IMR-90 (cell line): ENCODE data around the gene RAD51B. TPM values are rescaled to one million over a fixed set of nuclear protein-coding genes. Genes with fewer than 3 reads are reported as not detected.

Experiments
- ATAC-seq: fragments of 200-7000 bp; cut with Tn5 transposase; 2 replicates; pipeline ENCODE4 v1.9.1; 2020; ENCODE audit warnings: low read depth, mild to moderate bottlenecking, moderate library complexity
- BruUV-seq: library from RNA; stranded (reverse); fragments of 400-500 nt; replicated peaks from 2 replicates; lab custom pipeline; 2021; lab: Mats Ljungman, UMichigan
- CTCF ChIA-PET: fragments of 300-600 bp; formaldehyde crosslinking; extraction: SDS; loops from one replicate; lab custom pipeline; 2021; ENCODE audit warnings: antibody characterized with exemption; lab: Yijun Ruan, JAX
- POLR2A ChIA-PET: fragments of 300-600 bp; sonication (Branson Sonifier 250); formaldehyde crosslinking; loops from one replicate; lab custom pipeline; 2022; ENCODE audit warnings: antibody characterized with exemption; ENCODE audit not compliant: unreplicated experiment; lab: Charles Lee
- DNase-seq: peaks from one replicate; pipeline ENCODE4 v3.0.0; 2013
- H2AFZ ChIP-seq: replicated peaks from 2 replicates; pipeline ENCODE3; 2013; ENCODE audit warnings: low read length, mild to moderate bottlenecking; ENCODE audit not compliant: poor library complexity
- H2AK5ac ChIP-seq: 2 replicates; pipeline ENCODE4 v1.6.1; 2013; ENCODE audit warnings: low read depth, low read length, inconsistent platforms
- H2AK9ac ChIP-seq: replicated peaks from 2 replicates; pipeline ENCODE3; 2013; ENCODE audit warnings: mild to moderate bottlenecking, low read depth, low read length, moderate library complexity; ENCODE audit not compliant: poor library complexity
- H2BK120ac ChIP-seq: 2 replicates; pipeline ENCODE4 v1.6.1; 2013; ENCODE audit warnings: low read depth, low read length, inconsistent platforms
- H2BK15ac ChIP-seq: 3 replicates; pipeline ENCODE4 v1.6.1; 2013; ENCODE audit warnings: low read depth, low read length, inconsistent platforms
- H2BK20ac ChIP-seq: 2 replicates; pipeline ENCODE4 v1.6.1; 2013; ENCODE audit warnings: low read depth, mild to moderate bottlenecking, inconsistent platforms, low read length, moderate library complexity
- H2BK5ac ChIP-seq: 2 replicates; pipeline ENCODE4 v1.6.1; 2013; ENCODE audit warnings: mild to moderate bottlenecking, low read depth, low read length, inconsistent platforms; ENCODE audit not compliant: poor library complexity, severe bottlenecking
- H3K14ac ChIP-seq: replicated peaks from 2 replicates; pipeline ENCODE4 v1.6.1; 2013; ENCODE audit warnings: low read depth, low read length, inconsistent platforms
- H3K18ac ChIP-seq: 2 replicates; pipeline ENCODE4 v1.6.1; 2013; ENCODE audit warnings: low read depth, low read length, control low read depth
- H3K23ac ChIP-seq: 2 replicates; pipeline ENCODE4 v1.6.1; 2013; ENCODE audit warnings: low read depth, low read length, inconsistent platforms
- H3K27ac ChIP-seq: 2 replicates; pipeline ENCODE4 v1.5.1; 2013; ENCODE audit warnings: mild to moderate bottlenecking, control low read depth, low read length; ENCODE audit not compliant: insufficient read depth
- H3K27me3 ChIP-seq: 2 replicates; pipeline ENCODE4 v1.6.1; 2013; ENCODE audit warnings: low read length; ENCODE audit not compliant: control insufficient read depth, insufficient read depth
- H3K36me3 ChIP-seq: 2 replicates; pipeline ENCODE4 v1.6.1; 2013; ENCODE audit warnings: low read length, mixed read lengths; ENCODE audit not compliant: control insufficient read depth, insufficient read depth
- H3K4ac ChIP-seq: 2 replicates; pipeline ENCODE4 v1.6.1; 2013; ENCODE audit warnings: low read depth, low read length, inconsistent platforms
- H3K4me1 ChIP-seq: 2 replicates; pipeline ENCODE4 v1.6.1; 2013; ENCODE audit warnings: low read length, mixed read lengths; ENCODE audit not compliant: control insufficient read depth, insufficient read depth
- H3K4me2 ChIP-seq: 2 replicates; pipeline ENCODE4 v1.6.1; 2013; ENCODE audit warnings: low read depth, mild to moderate bottlenecking, control low read depth, low read length, moderate library complexity
- H3K4me3 ChIP-seq: 2 replicates; pipeline ENCODE4 v1.5.1; 2013; ENCODE audit warnings: low read depth, mild to moderate bottlenecking, control low read depth, low read length, moderate library complexity; ENCODE audit not compliant: insufficient read depth
- H3K56ac ChIP-seq: 2 replicates; pipeline ENCODE4 v1.6.1; 2013; ENCODE audit warnings: low read length, inconsistent platforms; ENCODE audit not compliant: insufficient read depth; ENCODE audit errors: extremely low read depth
- H3K79me1 ChIP-seq, 2 experiments: 2 replicates each; pipeline ENCODE4 v1.6.1; 2013; ENCODE audit warnings: low read length in 2 of 2, inconsistent platforms in 1 of 2, low read depth in 1 of 2
- H3K9ac ChIP-seq: 2 replicates; pipeline ENCODE4 v1.6.1; 2013; ENCODE audit warnings: low read depth, low read length, control low read depth
- H3K9me1 ChIP-seq: 2 replicates; pipeline ENCODE4 v1.6.1; 2013; ENCODE audit warnings: low read length, inconsistent platforms; ENCODE audit not compliant: insufficient read depth
- H3K9me3 ChIP-seq: 2 replicates; pipeline ENCODE4 v1.6.1; 2013; ENCODE audit warnings: low read length; ENCODE audit not compliant: control insufficient read depth, insufficient read depth
- H4K20me1 ChIP-seq: 2 replicates; pipeline ENCODE4 v1.6.1; 2013; ENCODE audit warnings: low read length, inconsistent platforms; ENCODE audit not compliant: insufficient read depth
- H4K5ac ChIP-seq: 2 replicates; pipeline ENCODE4 v1.6.1; 2013; ENCODE audit warnings: mild to moderate bottlenecking, low read depth, low read length, control low read depth
- H4K8ac ChIP-seq, 2 experiments: 2 replicates each; pipeline ENCODE4 v1.6.1; 2013; ENCODE audit warnings: low read depth in 2 of 2, low read length in 2 of 2, control low read depth in 1 of 2, inconsistent platforms in 1 of 2
- H4K91ac ChIP-seq: 2 replicates; pipeline ENCODE4 v1.6.1; 2013; ENCODE audit warnings: low read depth, low read length, inconsistent platforms; ENCODE audit not compliant: insufficient read depth
- BHLHE40 ChIP-seq: fragments of 150-350 bp; IDR thresholded peaks from 2 replicates; pipeline ENCODE4 v1.6.1; 2016; ENCODE audit warnings: mild to moderate bottlenecking, low read depth, low read length
- CEBPB ChIP-seq: IDR thresholded peaks from 2 replicates; pipeline ENCODE4 v1.6.1; 2012; ENCODE audit warnings: low read depth, low read length, improper control_type of control experiment
- CHD1 ChIP-seq: IDR thresholded peaks from 2 replicates; pipeline ENCODE4 v1.6.1; 2012; ENCODE audit warnings: low read depth, low read length, improper control_type of control experiment
- FOS ChIP-seq: fragments of 150-350 bp; IDR thresholded peaks from 2 replicates; pipeline ENCODE4 v1.6.1; 2016; ENCODE audit warnings: low read depth, low read length
- MAFK ChIP-seq: IDR thresholded peaks from 2 replicates; pipeline ENCODE4 v1.6.1; 2012; ENCODE audit warnings: low read depth, low read length, improper control_type of control experiment
- MAZ ChIP-seq: IDR thresholded peaks from 2 replicates; pipeline ENCODE4 v1.6.1; 2012; ENCODE audit warnings: low read depth, mild to moderate bottlenecking, low read length, improper control_type of control experiment, moderate library complexity, borderline replicate concordance
- MXI1 ChIP-seq: IDR thresholded peaks from 2 replicates; pipeline ENCODE4 v1.6.1; 2012; ENCODE audit warnings: low read depth, mild to moderate bottlenecking, low read length, moderate library complexity, borderline replicate concordance
- NFE2L2 ChIP-seq: fragments of 150-350 bp; IDR thresholded peaks from 2 replicates; pipeline ENCODE4 v1.6.1; 2016; ENCODE audit warnings: low read depth, mild to moderate bottlenecking, low read length
- POLR2A ChIP-seq: IDR thresholded peaks from 2 replicates; pipeline ENCODE4 v1.6.1; 2012; ENCODE audit warnings: mild to moderate bottlenecking, low read depth, low read length
- RAD21 ChIP-seq: IDR thresholded peaks from 2 replicates; pipeline ENCODE4 v1.6.1; 2012; ENCODE audit warnings: low read length, improper control_type of control experiment
- RCOR1 ChIP-seq: IDR thresholded peaks from 2 replicates; pipeline ENCODE4 v1.6.1; 2012; ENCODE audit warnings: mild to moderate bottlenecking, low read length, improper control_type of control experiment; ENCODE audit not compliant: insufficient replicate concordance
- RFX5 ChIP-seq: IDR thresholded peaks from 2 replicates; pipeline ENCODE4 v1.8.0; 2012; ENCODE audit warnings: low read depth, mild to moderate bottlenecking, low read length, moderate library complexity
- SMC3 ChIP-seq: fragments of 150-350 bp; IDR thresholded peaks from 2 replicates; pipeline ENCODE4 v1.6.1; 2016; ENCODE audit warnings: low read depth, mild to moderate bottlenecking, antibody characterized with exemption, low read length, moderate library complexity
- WGBS, 2 experiments: methylation state at CpG; one replicate each; pipeline versions ENCODE4 v1.1.5 to v1.1.7; 2013; ENCODE audit warnings: missing lambda C conversion rate in 2 of 2; ENCODE audit not compliant: insufficient read length in 1 of 2; ENCODE audit errors: extremely low coverage in 2 of 2; 5-methylcytosine and 5-hydroxymethylcytosine counted together
- dilution Hi-C: fragments of 300-500 bp; cut with HindIII; formaldehyde crosslinking; loops from one replicate; pipeline ENCODE4 v1.14.3; 2018; ENCODE audit warnings: low sequenced_read_pairs; ENCODE audit not compliant: unreplicated experiment
- in situ Hi-C: fragments of 300-500 bp; cut with MboI; formaldehyde crosslinking; loops from 3 replicates; pipeline ENCODE4 v1.14.3; 2019; ENCODE audit warnings: low sequenced_read_pairs, inconsistent platforms, mixed read lengths
- intact Hi-C: fragments of 100-400 bp; cut with micrococcal nuclease; formaldehyde crosslinking; loops from 2 replicates; pipeline ENCODE4 v1.10.0; 2022
- polyA plus RNA-seq, 3 experiments: library from polyadenylated mRNA; depleted of rRNA; stranded (reverse); fragments of >200 nt; gene quantifications; 2 replicates each; pipeline ENCODE4 v1.2.3, GENCODE V29; 2012; ENCODE audit warnings: low replicate concordance in 1 of 3
- total RNA-seq: library from RNA; depleted of rRNA; stranded (reverse); fragments of >200 nt; gene quantifications from 2 replicates; pipeline ENCODE4 v1.2.3, GENCODE V29; 2012
- TF ChIP-seq, protein P1 (sequence below): fragments of 150-350 bp; IDR thresholded peaks from 2 replicates; pipeline ENCODE4 v1.6.1; 2016; ENCODE audit warnings: low read depth, mild to moderate bottlenecking, low read length, moderate library complexity, borderline replicate concordance
- TF ChIP-seq, protein P2 (sequence below): fragments of 150-350 bp; IDR thresholded peaks from 2 replicates; pipeline ENCODE4 v1.6.1; 2017; ENCODE audit warnings: mild to moderate bottlenecking, antibody characterized with exemption, low read length, low read depth
- TF ChIP-seq, protein P3 (sequence below): conservative IDR thresholded peaks from 2 replicates; pipeline ENCODE4 v1.5.1; 2012; ENCODE audit warnings: mild to moderate bottlenecking, low read depth, low read length, improper control_type of control experiment

RAD51B gene
- total and polyA plus RNA-seq, 2 of the 4 experiments (the other 2 are of a cell fraction) = 5.1 to 18.8 TPM

DNA sequence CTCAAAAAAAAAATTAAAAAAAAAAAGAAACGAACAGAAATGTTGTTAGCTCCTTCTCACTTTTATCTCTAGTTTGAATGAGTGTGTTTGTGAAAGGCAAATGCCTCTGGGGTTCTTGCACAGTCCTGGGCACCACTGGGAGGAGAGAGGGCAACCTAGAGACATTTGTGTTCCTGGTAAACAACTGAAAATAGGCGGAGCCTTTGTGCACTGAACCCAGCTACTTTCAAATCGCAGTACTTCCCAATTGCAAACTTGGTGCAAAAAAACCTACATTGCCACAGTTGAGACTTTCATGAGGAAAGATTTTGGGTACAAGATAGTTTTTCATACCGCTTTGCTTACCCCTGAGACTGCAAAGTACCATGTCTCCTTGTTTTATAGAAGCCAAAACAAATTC is 543.3 kb downstream of the RAD51B start:
- H3K18ac ChIP-seq = no peak overlapping the region
- no peak overlapping the region for H3K9ac ChIP-seq
- no peak overlapping the region for H4K5ac ChIP-seq
- H2BK20ac ChIP-seq = no peak overlapping the region
- ChIA-PET POLR2A (no interaction called here), CTCF (interaction anchor here (0.5 to 0.6 kb wide), 2 partner anchors 91 to 346 kb away, joined by 4 read pairs; no protein-coding TSS in a partner anchor)
- TF ChIP-seq RCOR1 = no peak
- TF ChIP-seq, protein P1, sequence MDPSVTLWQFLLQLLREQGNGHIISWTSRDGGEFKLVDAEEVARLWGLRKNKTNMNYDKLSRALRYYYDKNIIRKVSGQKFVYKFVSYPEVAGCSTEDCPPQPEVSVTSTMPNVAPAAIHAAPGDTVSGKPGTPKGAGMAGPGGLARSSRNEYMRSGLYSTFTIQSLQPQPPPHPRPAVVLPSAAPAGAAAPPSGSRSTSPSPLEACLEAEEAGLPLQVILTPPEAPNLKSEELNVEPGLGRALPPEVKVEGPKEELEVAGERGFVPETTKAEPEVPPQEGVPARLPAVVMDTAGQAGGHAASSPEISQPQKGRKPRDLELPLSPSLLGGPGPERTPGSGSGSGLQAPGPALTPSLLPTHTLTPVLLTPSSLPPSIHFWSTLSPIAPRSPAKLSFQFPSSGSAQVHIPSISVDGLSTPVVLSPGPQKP = no peak
- TF ChIP-seq, protein P2, sequence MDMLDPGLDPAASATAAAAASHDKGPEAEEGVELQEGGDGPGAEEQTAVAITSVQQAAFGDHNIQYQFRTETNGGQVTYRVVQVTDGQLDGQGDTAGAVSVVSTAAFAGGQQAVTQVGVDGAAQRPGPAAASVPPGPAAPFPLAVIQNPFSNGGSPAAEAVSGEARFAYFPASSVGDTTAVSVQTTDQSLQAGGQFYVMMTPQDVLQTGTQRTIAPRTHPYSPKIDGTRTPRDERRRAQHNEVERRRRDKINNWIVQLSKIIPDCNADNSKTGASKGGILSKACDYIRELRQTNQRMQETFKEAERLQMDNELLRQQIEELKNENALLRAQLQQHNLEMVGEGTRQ = no peak
- TF ChIP-seq CEBPB = no peak
- no peak for TF ChIP-seq MXI1
- no peak for TF ChIP-seq NFE2L2
- no peak for TF ChIP-seq MAZ
- no peak for TF ChIP-seq CHD1
- no peak for TF ChIP-seq BHLHE40
- TF ChIP-seq MAFK = no peak
- no peak for TF ChIP-seq FOS
- TF ChIP-seq RAD21 = no peak
- TF ChIP-seq SMC3 = no peak
- TF ChIP-seq, protein P3, sequence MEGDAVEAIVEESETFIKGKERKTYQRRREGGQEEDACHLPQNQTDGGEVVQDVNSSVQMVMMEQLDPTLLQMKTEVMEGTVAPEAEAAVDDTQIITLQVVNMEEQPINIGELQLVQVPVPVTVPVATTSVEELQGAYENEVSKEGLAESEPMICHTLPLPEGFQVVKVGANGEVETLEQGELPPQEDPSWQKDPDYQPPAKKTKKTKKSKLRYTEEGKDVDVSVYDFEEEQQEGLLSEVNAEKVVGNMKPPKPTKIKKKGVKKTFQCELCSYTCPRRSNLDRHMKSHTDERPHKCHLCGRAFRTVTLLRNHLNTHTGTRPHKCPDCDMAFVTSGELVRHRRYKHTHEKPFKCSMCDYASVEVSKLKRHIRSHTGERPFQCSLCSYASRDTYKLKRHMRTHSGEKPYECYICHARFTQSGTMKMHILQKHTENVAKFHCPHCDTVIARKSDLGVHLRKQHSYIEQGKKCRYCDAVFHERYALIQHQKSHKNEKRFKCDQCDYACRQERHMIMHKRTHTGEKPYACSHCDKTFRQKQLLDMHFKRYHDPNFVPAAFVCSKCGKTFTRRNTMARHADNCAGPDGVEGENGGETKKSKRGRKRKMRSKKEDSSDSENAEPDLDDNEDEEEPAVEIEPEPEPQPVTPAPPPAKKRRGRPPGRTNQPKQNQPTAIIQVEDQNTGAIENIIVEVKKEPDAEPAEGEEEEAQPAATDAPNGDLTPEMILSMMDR = no peak
- no peak for TF ChIP-seq POLR2A
- no peak for TF ChIP-seq RFX5
- DNase-seq = no peak
- no peak overlapping the region for H3K14ac ChIP-seq
- no peaks in the 10 kb centered on the region for H3K27me3 ChIP-seq
- no peak overlapping the region for H2AK5ac ChIP-seq
- H3K4me2 ChIP-seq = no peak overlapping the region
- no peak overlapping the region for H3K23ac ChIP-seq
- H3K36me3 ChIP-seq = no peaks in the 10 kb centered on the region
- peaks cover 16% of the 10 kb centered on the region for H3K4me1 ChIP-seq
- H3K9me3 ChIP-seq = no peaks in the 10 kb centered on the region
- dilution Hi-C loops = no loop called here
- H3K79me1 ChIP-seq = peaks cover 0 to 4% of the 10 kb centered on the region in 2 experiments; a peak in 1 of 4 replicates
- no peak overlapping the region for H4K8ac ChIP-seq
- no peak overlapping the region for H2AFZ ChIP-seq
- no TSS peak for BruUV-seq
- ATAC-seq = no peak
- no peaks in the 10 kb centered on the region for H4K20me1 ChIP-seq
- no peak overlapping the region for H3K4ac ChIP-seq
- intact Hi-C loops = no loop called here
- in situ Hi-C loops = no loop called here
- H3K27ac ChIP-seq = no peak overlapping the region
- H4K91ac ChIP-seq = no peak overlapping the region
- H2BK5ac ChIP-seq = no peak overlapping the region
- H3K56ac ChIP-seq = no peak overlapping the region
- no peak overlapping the region for H2BK15ac ChIP-seq
- H3K4me3 ChIP-seq = no peak overlapping the region
- WGBS, 2 experiments = 100% methylated on average over 1 of the region's 4 CpGs; no CpG with 5 or more reads in 1 of the 2 experiments
- H3K9me1 ChIP-seq = peaks cover 12% of the 10 kb centered on the region
- H2AK9ac ChIP-seq = no peak overlapping the region
- no peak overlapping the region for H2BK120ac ChIP-seq
